CD4-positive, alpha-beta T cell treated with Interleukin-10 for 1 hour (primary cell): ENCODE measurements around the gene BOD1L1.

Experiments
- DNase-seq: peaks from one replicate; pipeline ENCODE4 v3.0.0-alpha.2; 2020

BOD1L1 gene

DNA sequence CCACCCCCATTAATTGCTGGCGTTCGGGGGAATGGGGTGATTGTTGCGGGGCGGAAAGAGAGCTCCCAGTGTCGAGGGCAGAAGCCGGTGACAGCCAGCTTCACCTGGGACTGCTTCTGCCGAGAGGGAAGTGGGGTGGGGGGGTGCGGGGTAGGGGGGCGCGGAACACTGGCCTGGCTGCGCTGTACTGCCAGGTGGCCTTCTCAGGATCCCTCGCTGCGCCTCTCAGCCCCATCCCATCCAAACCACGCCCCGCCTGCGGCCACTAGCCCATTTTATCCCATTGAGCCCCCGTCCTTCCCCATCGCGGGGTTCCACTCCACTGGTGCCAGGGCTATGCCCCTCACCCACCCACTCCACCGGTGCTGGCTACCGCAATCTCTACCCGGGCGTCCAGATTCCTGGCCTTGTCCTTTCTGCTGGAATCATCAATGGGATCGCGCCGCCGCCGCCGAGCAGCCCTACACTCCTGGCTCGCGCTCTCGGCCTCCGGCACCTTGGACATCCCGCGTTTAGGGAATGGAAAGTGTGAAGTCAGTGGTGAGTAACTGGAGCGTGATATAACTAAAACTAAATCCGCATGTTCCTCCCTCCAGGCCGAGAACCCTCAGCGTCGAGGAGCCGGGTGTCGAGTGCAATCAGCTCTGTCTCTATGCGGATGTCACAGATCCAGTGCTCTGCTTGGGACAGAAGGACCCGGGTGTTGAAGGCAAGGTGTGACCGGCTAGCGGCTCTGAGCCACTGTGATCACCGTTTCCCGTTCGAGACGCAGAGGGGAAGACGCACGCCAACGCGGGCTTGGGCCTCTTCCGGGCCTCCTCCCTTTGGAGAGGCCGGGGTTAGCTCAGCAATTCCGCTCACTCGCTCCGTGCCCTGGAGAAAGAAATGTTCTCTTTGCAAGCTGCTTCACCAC, 103.7 kb downstream of the BOD1L1 start:
- no peak for DNase-seq

DNA sequence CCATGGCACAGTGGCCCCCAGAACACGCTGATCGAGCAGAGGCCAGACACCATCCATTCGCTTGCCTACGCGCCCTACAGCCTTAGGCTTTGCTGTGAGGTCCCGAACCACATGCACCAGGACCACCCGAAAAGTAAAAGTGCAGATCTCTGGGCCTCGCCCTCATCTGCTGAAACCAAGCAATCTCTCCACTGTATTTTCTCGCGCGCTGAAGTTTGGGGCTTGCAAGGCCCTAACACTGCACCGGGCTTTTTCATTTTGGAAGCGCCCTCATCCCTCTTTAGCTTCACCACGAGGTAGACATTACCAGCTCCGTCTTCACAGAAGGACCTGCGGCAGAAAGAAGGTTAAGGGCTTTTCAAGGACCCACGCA, 104.4 kb downstream of the BOD1L1 start:
- DNase-seq = no peak

DNA sequence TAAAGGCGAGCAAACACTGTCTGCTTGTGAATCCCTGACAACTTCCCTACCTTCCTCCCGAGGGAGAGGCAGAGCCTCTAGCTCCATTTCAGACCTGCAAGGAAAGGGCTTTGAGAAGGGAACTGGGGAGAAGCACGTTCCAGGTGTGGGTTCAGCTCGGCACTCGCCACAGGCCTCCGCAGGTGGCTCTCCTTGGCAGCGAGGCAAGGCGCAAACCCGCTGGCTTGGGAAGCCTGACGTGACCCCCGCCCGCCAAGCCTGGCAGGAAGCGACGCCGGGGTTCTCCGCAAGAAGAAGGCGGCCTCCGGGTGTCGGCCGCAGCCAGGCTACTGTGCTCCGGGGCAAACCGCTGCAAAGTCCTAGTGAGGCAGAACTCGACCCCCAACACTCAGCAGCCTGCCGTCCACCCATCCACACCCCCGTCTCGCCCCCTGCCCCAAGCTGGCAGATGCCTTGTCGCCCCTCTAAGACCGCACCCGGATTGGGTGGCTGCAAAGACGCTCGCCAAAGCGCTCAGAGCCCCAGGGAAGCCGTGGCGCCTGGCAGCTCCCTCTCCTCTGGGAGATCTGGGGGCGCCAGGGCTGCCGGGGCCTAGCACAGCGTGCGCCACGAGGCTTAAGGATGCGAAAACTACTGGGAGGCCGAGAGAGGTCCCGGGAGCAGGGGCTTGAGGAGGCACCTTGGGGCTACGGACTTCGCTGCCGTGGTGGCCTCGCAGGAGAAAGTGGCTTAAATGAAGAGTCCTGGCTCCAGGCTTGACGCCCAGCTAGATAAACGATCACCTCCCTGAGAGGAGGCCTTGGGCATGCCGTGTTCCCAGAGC, 105.0 kb downstream of the BOD1L1 start:
- no peak for DNase-seq

DNA sequence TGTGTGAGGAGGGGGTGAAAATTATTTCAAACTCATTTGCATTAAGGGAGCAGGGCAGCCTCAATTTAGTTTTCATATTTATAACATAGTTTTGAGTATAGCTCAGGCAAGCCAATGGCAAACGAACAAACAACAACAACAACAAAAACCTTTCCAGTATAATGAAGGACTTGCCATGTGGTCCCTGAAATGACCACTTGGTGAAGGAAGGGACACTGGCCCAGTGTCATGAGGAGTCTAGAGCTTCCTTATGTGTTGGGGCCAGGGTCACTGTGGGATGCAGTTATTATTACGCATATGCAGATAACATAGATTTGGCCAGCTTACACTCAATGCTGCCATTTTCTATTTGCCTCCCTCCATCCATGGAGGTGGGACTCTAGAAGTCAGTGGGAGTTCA, 106.5 kb downstream of the BOD1L1 start:
- DNase-seq = no peak
